Colonic mucosa (tissue), 4 donors: ENCODE results near the gene ANKS1B. TPM values are rescaled to one million over a fixed set of nuclear protein-coding genes. Genes with fewer than 3 reads are reported as not detected.

Experiments
- DNase-seq: peaks from one replicate; pipeline ENCODE4 v3.0.0-alpha.2; 2020
- H3K27ac ChIP-seq: fragments of 200-600 bp; one replicate; pipeline ENCODE4 v1.8.0; 2021
- H3K27me3 ChIP-seq: fragments of 200-600 bp; one replicate; pipeline ENCODE4 v1.8.0; 2021
- H3K36me3 ChIP-seq: fragments of 200-600 bp; one replicate; pipeline ENCODE4 v1.8.0; 2021
- H3K4me1 ChIP-seq: fragments of 200-600 bp; one replicate; pipeline ENCODE4 v1.8.0; 2021; ENCODE audit warnings: mild to moderate bottlenecking
- H3K4me3 ChIP-seq: fragments of 200-600 bp; one replicate; pipeline ENCODE4 v1.8.0; 2021
- H3K9ac ChIP-seq, 2 donors: one replicate each; pipeline ENCODE4 v1.7.0; 2013; ENCODE audit warnings: control low read depth in 2 of 2, low read depth in 2 of 2, low read length in 2 of 2
- H3K9me3 ChIP-seq: fragments of 200-600 bp; one replicate; pipeline ENCODE4 v1.8.0; 2021
- CTCF ChIP-seq: fragments of 200-600 bp; IDR thresholded peaks from one replicate; pipeline ENCODE4 v1.8.0; 2022; ENCODE audit warnings: antibody characterized with exemption, mild to moderate bottlenecking
- intact Hi-C: fragments of 100-400 bp; cut with DNase I; formaldehyde crosslinking; loops from one replicate; pipeline ENCODE4 v1.14.1; 2022
- total RNA-seq, 2 donors: library from RNA; stranded (reverse); fragmentation: NEBNext Ultra II Directional in 1 of 2; extraction: Animal tissue kit (Norgen Biotek cat#: 25700) in 1 of 2; gene quantifications; one replicate each; pipeline ENCODE4 v1.2.1, GENCODE V29; 2021
- donor health status: healthy.
- donor health status: DM: no; HTN: no; CAD: no.
- donor health status: DM: no; HTN: no; CAD: no.

The ANKS1B gene
- total RNA-seq, 2 donors from 2014 or later = 1.7 to 3.3 TPM

GRCh38 chr12:99176871-99177270 is 807.9 kb downstream of the ANKS1B start:
- Histone ChIP-seq H3K36me3 (no peaks in the 10 kb centered on the region), H3K4me1 (no peaks in the 10 kb centered on the region), H3K27ac (no peak overlapping the region), H3K9me3 (no peaks in the 10 kb centered on the region), H3K9ac (no peak overlapping the region), H3K27me3 (no peaks in the 10 kb centered on the region), H3K4me3 (no peak overlapping the region)
- no peak for TF ChIP-seq CTCF
- DNase-seq = no peak
- intact Hi-C loops = no loop called here

- DNase-seq = no peak
- Histone ChIP-seq H3K27ac (no peak overlapping the region), H3K9me3 (no peaks in the 10 kb centered on the region), H3K9ac (no peak overlapping the region), H3K4me3 (no peak overlapping the region), H3K36me3 (no peaks in the 10 kb centered on the region), H3K27me3 (no peaks in the 10 kb centered on the region), H3K4me1 (no peaks in the 10 kb centered on the region)
- no peak for TF ChIP-seq CTCF
- intact Hi-C loops = no loop called here
Measured at GRCh38 chr12:99170461-99170860, 814.3 kb downstream of the ANKS1B start.

GRCh38 chr12:99170037-99170436 is 814.7 kb downstream of the ANKS1B start:
- Histone ChIP-seq H3K27ac (no peak overlapping the region), H3K4me3 (no peak overlapping the region), H3K27me3 (no peaks in the 10 kb centered on the region), H3K36me3 (no peaks in the 10 kb centered on the region), H3K9ac (no peak overlapping the region), H3K4me1 (no peaks in the 10 kb centered on the region), H3K9me3 (no peaks in the 10 kb centered on the region)
- DNase-seq = no peak
- no peak for TF ChIP-seq CTCF
- intact Hi-C loops = no loop called here

GRCh38 chr12:99157946-99158345 is 826.8 kb downstream of the ANKS1B start:
- H3K4me3 ChIP-seq = no peak overlapping the region
- H3K9me3 ChIP-seq = no peaks in the 10 kb centered on the region
- intact Hi-C loops = no loop called here
- H3K9ac ChIP-seq = no peak overlapping the region
- no peaks in the 10 kb centered on the region for H3K4me1 ChIP-seq
- no peak for TF ChIP-seq CTCF
- no peak for DNase-seq
- no peaks in the 10 kb centered on the region for H3K36me3 ChIP-seq
- no peaks in the 10 kb centered on the region for H3K27me3 ChIP-seq
- H3K27ac ChIP-seq = no peak overlapping the region

GRCh38 chr12:99154983-99155336 is 829.8 kb downstream of the ANKS1B start:
- Histone ChIP-seq H3K9me3 (no peaks in the 10 kb centered on the region), H3K36me3 (no peaks in the 10 kb centered on the region), H3K4me3 (no peak overlapping the region), H3K4me1 (no peaks in the 10 kb centered on the region), H3K9ac (no peak overlapping the region), H3K27ac (no peak overlapping the region), H3K27me3 (no peaks in the 10 kb centered on the region)
- DNase-seq = no peak
- no peak for TF ChIP-seq CTCF
- intact Hi-C loops = no loop called here
